Uterus (tissue), 4 donors: Measurements from ENCODE around the gene OFD1. TPM values are rescaled to one million over a fixed set of nuclear protein-coding genes. Genes with fewer than 3 reads are reported as not detected.

Source experiments
- DNase-seq, 2 donors: peaks; one replicate each; pipeline ENCODE4 v3.0.0-alpha.2; 2019 to 2020
- H3K27ac ChIP-seq, 2 donors: fragments of 200-600 bp; sonication (generic); 1 replicate in 1 of 2; 2 replicates in 1 of 2; pipeline ENCODE4 v1.5.1; 2016 to 2018
- H3K27me3 ChIP-seq, 2 donors: fragments of 200-600 bp; sonication (generic); one replicate each; pipeline ENCODE4 v1.5.1; 2018 to 2019; ENCODE audit warnings: control low read depth in 1 of 2
- H3K36me3 ChIP-seq, 2 donors: fragments of 200-600 bp; sonication (generic); one replicate each; pipeline ENCODE4 v1.5.1; 2019; ENCODE audit warnings: control low read depth in 1 of 2
- H3K4me1 ChIP-seq, 2 donors: fragments of 200-600 bp; sonication (generic); one replicate each; pipeline ENCODE4 v1.5.1; 2018 to 2019; ENCODE audit warnings: control low read depth in 1 of 2
- H3K4me3 ChIP-seq, 2 donors: fragments of 200-600 bp; sonication (generic); 1 replicate in 1 of 2; 2 replicates in 1 of 2; pipeline ENCODE4 v1.5.1; 2018 to 2019; ENCODE audit warnings: mild to moderate bottlenecking in 1 of 2
- H3K9me3 ChIP-seq, 2 donors: fragments of 200-600 bp; sonication (generic); one replicate each; pipeline ENCODE4 v1.5.1; 2019; ENCODE audit warnings: control low read depth in 1 of 2
- POLR2A ChIP-seq, 2 donors: fragments of 450-650 bp; IDR thresholded peaks; one replicate each; pipeline ENCODE4 v1.6.1; 2016; ENCODE audit warnings: antibody characterized with exemption in 2 of 2, mild to moderate bottlenecking in 1 of 2, moderate library complexity in 1 of 2
- intact Hi-C: fragments of 100-400 bp; cut with DNase I; formaldehyde crosslinking; loops from one replicate; pipeline ENCODE4 v1.15.1; 2023; ENCODE audit warnings: low total_unique reads
- total RNA-seq, 4 donors: library from RNA; depleted of rRNA in 3 of 4; stranded (reverse); fragments of >200 nt in 3 of 4; gene quantifications; one replicate each; pipeline versions ENCODE4 v1.1.0 to v1.2.4, GENCODE V29; 2014 to 2023
- TF ChIP-seq, protein P1 (sequence below), 4 experiments: fragments of 200-600 bp in 2 of 4; fragments of 450-650 bp in 2 of 4; sonication (generic) in 2 of 4; IDR thresholded peaks; one replicate each; pipeline ENCODE4 v1.5.1; 2016 to 2019; ENCODE audit warnings: antibody characterized with exemption in 4 of 4, mild to moderate bottlenecking in 2 of 4, moderate library complexity in 1 of 4
- donor health status: DM: yes; HTN: yes; CAD: no.

OFD1 gene
- total RNA-seq, 4 donors from 2014 or later, result 24.1 to 172 (median 49.7) TPM

GRCh38 chrX:13816643-13817627 is 82.4 kb downstream of the OFD1 start, which contains the start of gene GPM6B:
Gene GPM6B, minus strand, starts transcription at chrX:13817093. Its CDS starts 189 bp downstream, at chrX:13816904.
- intact Hi-C loops, result no loop called here
- H3K27me3 ChIP-seq, result peaks cover 0 to 3% of the 10 kb centered on the region in 2 donors
- H3K9me3 ChIP-seq, result no peaks in the 10 kb centered on the region
- H3K4me3 ChIP-seq, result no peak within 1 kb of the TSS
- DNase-seq, result no peak
- H3K4me1 ChIP-seq, result no peaks in the 10 kb centered on the region
- H3K36me3 ChIP-seq, result no peaks in the 10 kb centered on the region
- TF ChIP-seq POLR2A (IDR thresholded peaks at IDR 0.05), result no peak
- TF ChIP-seq, protein P1, sequence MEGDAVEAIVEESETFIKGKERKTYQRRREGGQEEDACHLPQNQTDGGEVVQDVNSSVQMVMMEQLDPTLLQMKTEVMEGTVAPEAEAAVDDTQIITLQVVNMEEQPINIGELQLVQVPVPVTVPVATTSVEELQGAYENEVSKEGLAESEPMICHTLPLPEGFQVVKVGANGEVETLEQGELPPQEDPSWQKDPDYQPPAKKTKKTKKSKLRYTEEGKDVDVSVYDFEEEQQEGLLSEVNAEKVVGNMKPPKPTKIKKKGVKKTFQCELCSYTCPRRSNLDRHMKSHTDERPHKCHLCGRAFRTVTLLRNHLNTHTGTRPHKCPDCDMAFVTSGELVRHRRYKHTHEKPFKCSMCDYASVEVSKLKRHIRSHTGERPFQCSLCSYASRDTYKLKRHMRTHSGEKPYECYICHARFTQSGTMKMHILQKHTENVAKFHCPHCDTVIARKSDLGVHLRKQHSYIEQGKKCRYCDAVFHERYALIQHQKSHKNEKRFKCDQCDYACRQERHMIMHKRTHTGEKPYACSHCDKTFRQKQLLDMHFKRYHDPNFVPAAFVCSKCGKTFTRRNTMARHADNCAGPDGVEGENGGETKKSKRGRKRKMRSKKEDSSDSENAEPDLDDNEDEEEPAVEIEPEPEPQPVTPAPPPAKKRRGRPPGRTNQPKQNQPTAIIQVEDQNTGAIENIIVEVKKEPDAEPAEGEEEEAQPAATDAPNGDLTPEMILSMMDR (IDR thresholded peaks at IDR 0.05), result no peak
- H3K27ac ChIP-seq, result no peak within 1 kb of the TSS

Other genes starting within 250 kb of the OFD1 start
- 10 to 100 TPM in 1 of 4 donors, under 1 TPM in 1, not detected in 2; 0.18 to 15.7 TPM for gene EGFL6, start 165.1 kb upstream of the OFD1 start, total RNA-seq
- 1 to 10 TPM; 1.5 to 9.2 (median 5.7) TPM for gene TCEANC, start 81.6 kb upstream of the OFD1 start, total RNA-seq
- gene RAB9A, start 45.6 kb upstream of the OFD1 start, total RNA-seq, result 10 to 100 TPM; 27.2 to 40.2 (median 28.2) TPM
- gene TRAPPC2, start 128 bp upstream of the OFD1 start, total RNA-seq, result 10 to 100 TPM in 3 of 4 donors, 1 to 10 TPM in 1; 5.6 to 48.0 (median 22.8) TPM
- 10 to 100 TPM in 1 of 4 donors, 1 to 10 TPM in 2, under 1 TPM in 1; 0.59 to 44.1 (median 4.3) TPM for gene GPM6B, start 82.3 kb downstream of the OFD1 start, total RNA-seq